Calu3 (cell line): ENCODE measurements around the gene DENND5A. TPM values are rescaled to one million over a fixed set of nuclear protein-coding genes. Genes with fewer than 3 reads are reported as not detected.

Experiments used
- BruUV-seq: library from RNA; stranded (reverse); fragments of 400-500 nt; replicated peaks from 2 replicates; lab custom pipeline; 2021; lab: Mats Ljungman, UMichigan
- CTCF ChIA-PET: fragments of 300-600 bp; sonication (Branson Sonifier 250); formaldehyde crosslinking; loops from one replicate; lab custom pipeline; 2022; ENCODE audit warnings: antibody characterized with exemption; lab: Charles Lee
- DNase-seq: peaks from one replicate; pipeline ENCODE4 v3.0.0; 2022
- H3K27ac Mint-ChIP-seq: one replicate; pipeline ENCODE4 v1.8.0; 2022; ENCODE audit warnings: mixed read lengths; ENCODE audit not compliant: unreplicated experiment
- H3K27me3 Mint-ChIP-seq: one replicate; pipeline ENCODE4 v1.8.0; 2022; ENCODE audit warnings: mixed read lengths; ENCODE audit not compliant: unreplicated experiment
- H3K36me3 Mint-ChIP-seq: one replicate; pipeline ENCODE4 v1.8.0; 2022; ENCODE audit warnings: mild to moderate bottlenecking, moderate library complexity, mixed read lengths; ENCODE audit not compliant: insufficient read depth, unreplicated experiment
- H3K4me1 Mint-ChIP-seq: one replicate; pipeline ENCODE4 v1.8.0; 2022; ENCODE audit warnings: mild to moderate bottlenecking, low read depth, mixed read lengths; ENCODE audit not compliant: unreplicated experiment
- H3K4me3 Mint-ChIP-seq: one replicate; pipeline ENCODE4 v1.8.0; 2022; ENCODE audit warnings: mild to moderate bottlenecking, low read depth, moderate library complexity, mixed read lengths; ENCODE audit not compliant: unreplicated experiment
- H3K9me3 Mint-ChIP-seq: one replicate; pipeline ENCODE4 v1.8.0; 2022; ENCODE audit warnings: low read depth, mixed read lengths; ENCODE audit not compliant: unreplicated experiment
- intact Hi-C: fragments of 100-400 bp; cut with micrococcal nuclease; formaldehyde crosslinking; loops from one replicate; pipeline ENCODE4 v1.10.0; 2022; ENCODE audit not compliant: unreplicated experiment
- microRNA-seq: library from miRNA; unstranded; fragments of <30 nt; microRNA quantifications from one replicate; pipeline ENCODE4 v1.2.0, GENCODE V29; 2022
- total RNA-seq: library from RNA; stranded (reverse); gene quantifications from 2 replicates; pipeline ENCODE4 v1.2.3, GENCODE V29; 2022
- TF ChIP-seq, protein P1 (sequence below): fragments of 200-600 bp; IDR thresholded peaks from one replicate; pipeline ENCODE4 v1.8.0; 2022; ENCODE audit warnings: antibody characterized with exemption; ENCODE audit not compliant: unreplicated experiment

Gene DENND5A
- total RNA-seq, 1 experiment from 2014 or later, result 40.0 TPM

DNA sequence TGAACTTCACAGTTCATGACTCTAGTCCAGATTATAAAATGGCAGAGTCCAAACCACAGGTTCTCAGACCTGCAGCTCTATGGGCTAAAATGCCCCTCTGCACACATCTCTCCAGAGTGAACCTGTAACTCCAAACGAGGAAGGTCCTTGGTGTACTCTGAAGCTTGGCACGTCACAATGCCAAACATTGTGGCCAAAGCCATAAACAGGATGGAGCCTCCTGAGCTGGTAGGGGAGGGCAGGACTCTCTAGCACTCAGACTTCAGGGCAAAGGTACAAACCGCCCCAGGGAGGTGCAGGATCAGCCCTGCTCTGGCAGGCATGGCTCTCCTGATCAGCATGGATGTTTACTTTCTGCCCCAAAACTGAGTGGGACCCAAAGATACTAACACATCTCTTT lies 176.1 kb downstream of the DENND5A start:
- Mint-ChIP-seq H3K27ac (no peak overlapping the region), H3K4me3 (no peak overlapping the region), H3K27me3 (peaks cover 81% of the 10 kb centered on the region), H3K36me3 (no peaks in the 10 kb centered on the region), H3K9me3 (no peaks in the 10 kb centered on the region), H3K4me1 (no peaks in the 10 kb centered on the region)
- no TSS peak for BruUV-seq
- DNase-seq, result no peak
- TF ChIP-seq, protein P1, sequence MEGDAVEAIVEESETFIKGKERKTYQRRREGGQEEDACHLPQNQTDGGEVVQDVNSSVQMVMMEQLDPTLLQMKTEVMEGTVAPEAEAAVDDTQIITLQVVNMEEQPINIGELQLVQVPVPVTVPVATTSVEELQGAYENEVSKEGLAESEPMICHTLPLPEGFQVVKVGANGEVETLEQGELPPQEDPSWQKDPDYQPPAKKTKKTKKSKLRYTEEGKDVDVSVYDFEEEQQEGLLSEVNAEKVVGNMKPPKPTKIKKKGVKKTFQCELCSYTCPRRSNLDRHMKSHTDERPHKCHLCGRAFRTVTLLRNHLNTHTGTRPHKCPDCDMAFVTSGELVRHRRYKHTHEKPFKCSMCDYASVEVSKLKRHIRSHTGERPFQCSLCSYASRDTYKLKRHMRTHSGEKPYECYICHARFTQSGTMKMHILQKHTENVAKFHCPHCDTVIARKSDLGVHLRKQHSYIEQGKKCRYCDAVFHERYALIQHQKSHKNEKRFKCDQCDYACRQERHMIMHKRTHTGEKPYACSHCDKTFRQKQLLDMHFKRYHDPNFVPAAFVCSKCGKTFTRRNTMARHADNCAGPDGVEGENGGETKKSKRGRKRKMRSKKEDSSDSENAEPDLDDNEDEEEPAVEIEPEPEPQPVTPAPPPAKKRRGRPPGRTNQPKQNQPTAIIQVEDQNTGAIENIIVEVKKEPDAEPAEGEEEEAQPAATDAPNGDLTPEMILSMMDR, result no peak
- CTCF ChIA-PET, result interaction anchor here (0.6 to 1.6 kb wide), 3 partner anchors 31 to 648 kb away, joined by 3 to 4 read pairs (median 3); no protein-coding TSS in a partner anchor
- intact Hi-C loops, result no loop called here

Small RNAs within 50 kb of the gene (microRNA-seq; reads per million reads assigned to microRNA genes)
- gene MIR5691, result not detected

Other genes with a start within 250 kb of the DENND5A start
- gene SCUBE2, start 173.8 kb downstream of the DENND5A start, total RNA-seq, result not detected in 2 replicates
- 71.8 and 72.0 TPM in 2 replicates for gene TMEM41B, start 49.2 kb upstream of the DENND5A start, total RNA-seq
- gene IPO7, start 119.3 kb upstream of the DENND5A start, total RNA-seq, result 139 and 170 TPM in 2 replicates
- gene ZNF143, start 195.7 kb upstream of the DENND5A start, total RNA-seq, result 20.4 and 28.7 TPM in 2 replicates